GM10847 (cell line): ENCODE results near the gene SORBS1.

Experiments used
- POLR2A ChIP-seq: IDR thresholded peaks from 2 replicates; pipeline ENCODE4 v1.6.1; 2011; ENCODE audit not compliant: insufficient read length; ENCODE audit errors: extremely low read depth

Gene SORBS1

DNA sequence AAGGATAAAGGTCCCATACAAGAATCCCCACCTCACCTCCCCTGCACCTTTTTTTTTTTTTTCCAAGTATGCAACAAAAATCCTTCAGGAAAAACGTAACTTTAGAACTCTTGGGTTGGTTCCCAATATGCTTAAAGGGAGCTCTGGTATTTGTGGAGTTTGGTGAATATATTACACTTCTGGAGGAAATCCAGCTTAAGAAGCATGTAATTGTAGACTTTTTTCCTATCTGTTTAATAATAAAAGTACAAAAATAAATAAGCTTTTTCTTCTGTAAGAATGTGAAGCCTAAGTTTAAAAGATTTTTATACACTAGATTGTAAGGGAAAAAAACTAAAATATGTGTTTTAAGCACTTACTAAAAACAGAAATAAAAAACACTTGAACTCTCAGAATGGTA is 102.3 kb downstream of the SORBS1 start:
- no peak for TF ChIP-seq POLR2A

DNA sequence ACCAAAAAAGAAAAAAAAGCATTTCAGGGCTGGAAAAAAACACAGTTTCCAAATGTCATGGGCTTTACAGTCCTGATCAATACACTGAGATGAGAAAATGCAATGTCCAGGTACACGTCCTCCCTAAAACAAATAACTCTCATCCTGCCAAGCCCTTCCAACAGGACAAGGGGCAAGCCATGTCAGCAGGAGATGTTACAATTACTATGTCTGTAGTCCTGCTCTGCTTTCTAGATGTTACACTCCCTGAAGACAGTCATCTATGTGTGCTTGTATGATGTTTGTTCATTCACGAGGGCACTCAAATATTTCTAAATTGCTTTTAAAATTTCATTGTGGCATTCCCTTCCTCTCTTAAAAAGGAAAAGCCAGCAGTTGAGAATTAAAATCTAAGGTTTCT is 103.2 kb downstream of the SORBS1 start:
- no peak for TF ChIP-seq POLR2A

DNA sequence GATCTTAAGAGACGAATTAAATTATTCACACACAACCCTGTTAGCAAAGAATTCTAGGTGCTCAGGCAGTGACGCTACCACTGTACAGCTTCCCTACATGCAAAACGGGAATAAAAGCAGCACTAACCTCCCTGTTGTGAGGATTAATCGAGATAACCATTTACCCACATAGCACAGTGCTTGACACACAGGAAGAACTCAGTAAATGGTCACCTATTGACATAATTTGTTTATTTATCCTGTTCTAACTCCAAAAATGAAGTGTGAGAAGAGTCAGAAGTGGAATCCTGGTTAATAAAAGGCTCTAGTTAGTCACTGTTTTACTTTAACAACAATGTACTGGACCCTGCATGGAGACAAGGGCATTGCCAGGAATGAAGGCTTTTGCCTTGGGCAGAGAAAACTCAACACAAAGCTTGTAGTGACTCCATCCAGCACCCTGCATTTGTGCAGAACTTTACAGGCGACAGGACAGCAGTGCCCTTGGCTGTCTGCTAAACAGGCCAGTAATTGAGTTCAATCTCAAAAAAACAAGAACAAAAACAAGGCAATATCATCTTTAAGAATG is 103.8 kb downstream of the SORBS1 start:
- TF ChIP-seq POLR2A, result no peak

DNA sequence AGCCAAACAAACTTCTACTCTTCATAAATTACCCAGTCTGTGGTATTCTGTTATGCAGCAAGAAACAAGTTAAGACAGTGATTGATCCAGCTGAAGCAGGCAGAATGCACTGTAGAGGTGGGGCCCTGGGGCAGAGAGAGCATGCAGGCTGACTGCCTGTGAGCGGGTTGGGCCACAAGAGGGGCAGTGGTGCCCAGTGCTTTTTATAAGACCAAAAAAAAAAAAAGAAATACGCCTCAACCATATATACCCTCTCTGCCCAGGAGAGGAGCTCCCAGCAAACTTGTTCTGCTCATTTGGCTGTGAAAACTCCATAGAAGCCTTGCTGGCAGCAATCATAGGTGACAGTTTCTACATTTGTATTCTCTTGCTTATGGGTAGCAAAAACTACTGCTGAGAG is 104.7 kb downstream of the SORBS1 start:
- no peak for TF ChIP-seq POLR2A

DNA sequence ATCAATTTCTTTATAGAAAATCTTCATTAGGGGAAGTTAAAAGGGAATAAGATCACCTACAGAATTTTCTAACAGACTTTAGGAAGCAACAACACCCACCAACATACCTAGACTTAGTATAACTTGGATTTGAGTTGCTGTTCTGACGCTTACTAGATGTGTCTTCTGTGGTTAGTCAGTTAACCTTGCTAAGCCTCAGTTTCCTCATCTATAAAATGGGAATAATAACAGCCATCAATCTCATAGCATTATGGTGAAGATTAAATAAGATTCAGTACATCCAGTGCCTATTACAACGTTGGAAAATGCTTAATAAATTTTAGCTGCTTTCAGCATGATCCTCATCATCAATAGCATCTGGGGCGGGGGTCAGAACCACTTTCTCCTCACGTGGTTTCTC is 106.2 kb downstream of the SORBS1 start:
- TF ChIP-seq POLR2A, result no peak

DNA sequence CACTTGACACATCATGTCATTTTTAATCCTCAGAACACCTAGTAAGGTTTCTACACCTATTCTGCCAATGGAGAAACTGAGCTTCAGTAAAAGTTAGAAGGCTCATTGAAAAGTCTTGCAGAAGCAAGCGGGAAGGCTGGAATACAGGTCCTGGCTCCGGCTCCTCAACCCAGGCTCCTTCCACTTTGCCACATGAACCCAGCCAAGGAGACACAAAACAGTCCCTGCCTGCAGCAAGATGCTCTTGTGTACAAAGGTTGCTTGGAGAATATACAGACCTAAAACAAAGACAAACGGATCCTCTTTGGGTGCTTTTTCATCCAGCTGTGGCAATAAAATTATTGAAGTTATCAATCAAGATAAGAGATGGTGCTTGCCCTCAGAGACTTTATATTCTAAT is 106.8 kb downstream of the SORBS1 start:
- TF ChIP-seq POLR2A, result no peak

DNA sequence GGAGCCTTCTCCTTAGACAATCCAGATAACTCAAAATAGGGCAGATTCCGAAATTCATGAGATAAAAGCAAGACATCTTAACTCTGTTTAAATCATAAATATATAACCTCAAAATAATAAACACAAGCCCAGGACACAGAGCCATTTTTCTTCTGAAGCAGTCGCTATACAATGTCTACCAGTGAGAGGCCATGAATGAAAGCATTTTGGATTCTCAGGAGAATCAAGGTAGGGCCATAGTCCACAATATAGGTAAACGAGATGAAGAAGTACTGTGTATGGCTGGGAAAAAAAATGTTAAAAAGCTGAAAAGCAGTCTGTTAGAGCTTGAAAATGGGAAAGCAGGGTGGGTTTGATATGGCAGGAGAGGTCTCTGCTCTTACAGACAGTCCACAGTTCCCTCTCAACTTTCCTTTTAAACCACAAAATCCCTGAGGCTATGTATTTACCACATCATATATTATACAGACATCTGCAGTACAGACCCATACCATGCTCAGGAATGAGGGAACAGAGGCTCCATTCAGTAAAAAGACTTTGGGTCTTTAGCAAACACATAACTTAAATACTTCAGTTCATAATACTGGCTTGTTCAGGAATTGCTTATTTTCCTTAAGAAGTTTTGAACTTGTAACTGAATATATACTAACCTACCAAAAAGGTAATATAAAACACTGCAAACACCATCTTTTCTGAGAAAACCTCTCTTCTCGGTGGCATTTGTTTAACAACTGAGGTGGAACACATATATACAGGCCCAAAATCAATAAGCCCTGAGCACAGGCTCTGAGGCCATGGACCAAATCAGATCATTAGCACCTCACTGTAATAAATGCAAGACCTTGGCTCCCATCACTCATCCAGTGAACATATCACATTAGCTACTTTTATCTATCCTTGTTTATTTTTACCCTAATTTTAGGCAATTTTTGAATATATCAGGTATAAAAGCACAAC is 109.3 kb downstream of the SORBS1 start:
- no peak for TF ChIP-seq POLR2A

DNA sequence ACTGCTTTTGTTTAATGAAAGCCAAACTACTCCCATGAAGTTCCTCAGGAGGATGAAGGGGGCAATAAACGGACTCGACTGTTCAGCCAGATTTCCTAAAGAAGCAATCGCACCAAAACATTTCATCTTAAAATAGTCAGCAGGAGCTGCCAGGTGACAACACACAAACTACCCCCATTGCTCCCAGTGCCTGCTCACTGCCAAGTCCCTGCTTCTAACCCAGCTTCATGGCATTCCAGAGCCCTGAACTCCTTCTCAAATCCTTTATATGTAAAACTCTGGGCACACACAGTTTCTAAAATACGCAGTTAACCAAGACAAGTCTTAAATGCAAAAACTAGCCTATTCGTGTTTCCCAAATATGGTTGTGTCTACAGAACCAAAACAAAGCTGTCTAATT is 110.0 kb downstream of the SORBS1 start:
- TF ChIP-seq POLR2A, result no peak

DNA sequence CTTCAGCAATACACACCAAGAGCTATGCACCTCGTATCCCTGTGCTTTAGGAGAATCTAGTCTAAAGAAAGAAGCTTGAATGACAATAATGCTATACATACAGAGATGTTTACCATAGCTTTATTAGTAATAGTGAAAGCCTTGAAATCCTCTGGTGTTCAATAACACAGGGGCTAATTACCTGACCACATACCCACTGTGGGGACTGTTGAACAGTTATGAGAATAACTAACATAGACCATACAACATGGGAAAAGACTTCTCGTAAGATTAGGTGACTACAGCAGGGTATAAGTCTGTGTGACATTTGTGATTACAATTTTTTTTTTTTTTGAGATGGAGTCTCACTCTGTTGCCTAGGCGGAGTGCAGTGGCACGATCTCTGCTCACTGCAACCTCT is 111.0 kb downstream of the SORBS1 start:
- TF ChIP-seq POLR2A, result no peak

DNA sequence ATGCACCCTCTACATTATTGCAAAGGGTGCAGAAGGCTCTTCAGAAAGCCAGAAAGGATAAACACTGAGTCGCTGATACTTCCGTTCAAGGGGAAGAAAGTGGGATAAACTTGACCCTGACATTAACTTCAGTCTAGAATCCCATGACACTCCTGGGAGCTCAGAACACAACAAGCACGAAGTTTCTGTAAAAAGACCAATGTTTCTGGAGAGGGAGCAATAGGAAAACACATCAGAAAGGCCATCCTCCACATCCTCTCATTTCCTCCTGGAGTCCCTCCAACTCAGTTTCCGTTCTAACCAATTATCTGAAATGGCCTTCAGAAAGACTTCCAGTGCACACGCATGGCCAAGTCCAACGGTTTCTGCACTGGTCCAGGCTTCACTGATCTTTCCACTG is 113.5 kb downstream of the SORBS1 start:
- TF ChIP-seq POLR2A, result no peak

DNA sequence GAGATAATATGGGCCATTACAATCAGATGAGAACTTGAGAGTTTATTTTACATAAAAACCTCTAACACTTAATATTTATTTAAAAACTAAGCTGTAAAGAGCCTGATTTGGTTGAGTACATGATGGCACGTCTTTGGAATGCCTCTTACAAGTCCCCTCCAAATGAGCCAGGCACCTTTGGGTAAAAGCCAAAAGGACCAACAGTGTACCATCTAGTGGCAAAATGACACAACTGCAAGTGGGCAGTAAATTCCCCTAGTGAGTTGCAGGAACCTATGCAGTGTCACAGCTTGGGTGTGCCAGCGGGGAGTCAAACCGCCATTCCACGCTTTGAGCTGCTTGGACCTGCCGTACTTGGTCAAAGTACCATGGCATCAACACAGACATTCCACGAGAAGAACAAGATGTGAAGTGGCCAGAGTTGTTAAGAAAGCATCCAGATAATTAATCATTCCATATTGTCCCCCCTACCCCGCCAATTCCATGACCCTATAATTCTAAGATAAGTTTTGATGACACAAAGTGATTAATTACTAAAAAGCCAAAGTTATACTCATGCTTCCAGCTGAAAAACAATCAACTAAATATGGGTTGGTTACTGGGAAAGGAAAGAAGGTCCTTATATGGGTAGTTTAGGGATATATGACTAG is 115.2 kb downstream of the SORBS1 start:
- TF ChIP-seq POLR2A, result no peak

DNA sequence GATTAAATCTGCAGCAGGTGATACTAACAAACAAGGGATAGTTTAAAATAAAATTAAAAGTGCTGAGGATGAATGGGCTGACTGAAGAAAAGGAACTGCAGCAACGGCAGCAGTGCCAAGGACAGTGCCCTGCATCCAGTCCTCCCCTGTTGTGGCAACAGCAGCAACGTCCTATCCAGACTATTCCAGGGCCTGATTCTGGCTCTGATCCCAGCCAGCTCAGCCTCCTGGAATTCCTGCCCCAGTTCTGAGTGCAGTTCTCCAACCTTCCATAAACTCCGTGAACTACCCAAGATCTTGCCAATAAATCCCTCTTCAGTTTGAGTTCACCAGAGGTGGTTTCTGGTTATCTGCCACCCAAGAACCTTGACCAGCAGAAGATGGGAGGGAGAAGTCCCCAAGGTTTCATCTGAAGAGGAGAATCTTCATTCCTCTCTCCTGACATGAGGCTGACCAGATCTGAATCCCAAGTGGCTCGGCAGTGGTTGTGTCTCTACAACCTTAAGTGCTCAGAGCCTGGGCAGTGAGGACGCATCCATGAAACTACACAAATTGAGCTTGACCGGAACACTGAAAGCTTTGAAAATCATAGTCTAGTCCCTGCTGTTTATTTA is 115.8 kb downstream of the SORBS1 start:
- TF ChIP-seq POLR2A, result no peak

DNA sequence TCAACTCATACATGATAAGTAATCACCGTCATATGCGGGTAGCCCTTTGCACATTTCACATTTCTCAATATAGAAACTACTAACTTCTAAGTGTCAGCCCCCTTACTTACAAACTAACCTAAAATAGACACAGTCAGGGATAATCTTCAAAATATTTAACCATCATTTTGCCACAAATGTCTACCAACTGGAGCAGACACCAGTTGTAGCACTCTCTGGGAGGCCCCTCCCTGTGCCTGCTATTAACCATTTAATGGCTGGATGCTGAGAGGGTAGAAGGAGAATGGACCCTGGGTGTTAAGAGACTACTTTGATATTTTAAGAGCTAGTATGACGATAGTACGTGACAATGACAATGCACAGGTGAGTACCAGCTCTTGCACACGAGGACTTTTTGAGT is 116.4 kb downstream of the SORBS1 start:
- TF ChIP-seq POLR2A, result no peak

DNA sequence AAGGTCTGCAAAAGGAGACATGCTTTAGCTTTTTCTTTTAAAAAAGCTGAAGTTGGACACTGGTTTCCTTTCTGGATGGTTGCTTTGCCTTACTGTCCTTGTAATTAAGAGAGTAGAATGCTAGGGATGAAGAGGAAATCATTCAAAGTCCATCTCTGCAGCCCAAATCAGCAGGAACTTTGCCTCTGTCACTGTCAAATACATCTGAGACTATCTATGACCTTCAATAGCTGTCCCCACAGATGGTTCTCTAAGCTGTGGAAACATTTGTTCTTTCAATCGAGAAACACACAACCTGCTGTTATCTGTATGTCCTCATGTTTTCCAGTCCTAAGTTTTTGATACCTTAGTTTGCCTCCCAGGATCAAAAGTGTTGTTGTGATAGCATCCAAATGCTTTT is 117.5 kb downstream of the SORBS1 start:
- TF ChIP-seq POLR2A, result no peak

DNA sequence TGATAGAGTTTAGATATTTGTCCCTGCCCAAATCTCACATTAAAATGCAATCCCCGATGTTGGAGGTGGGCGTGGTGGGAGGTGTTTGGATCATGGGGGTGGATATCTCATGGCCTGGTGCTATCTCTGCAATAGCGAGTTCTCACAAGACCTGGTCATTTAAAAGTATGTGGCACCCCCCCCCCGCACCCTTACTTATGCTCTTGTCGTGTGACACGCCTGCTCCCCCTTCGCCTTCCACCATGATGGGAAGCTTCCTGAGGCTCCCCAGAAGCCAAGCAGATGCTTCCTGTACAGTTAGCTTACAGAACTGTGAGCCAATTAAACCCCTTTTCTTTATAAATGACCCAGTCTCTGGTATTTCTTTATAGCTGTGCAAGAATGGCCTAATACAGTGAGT is 118.8 kb downstream of the SORBS1 start:
- no peak for TF ChIP-seq POLR2A

DNA sequence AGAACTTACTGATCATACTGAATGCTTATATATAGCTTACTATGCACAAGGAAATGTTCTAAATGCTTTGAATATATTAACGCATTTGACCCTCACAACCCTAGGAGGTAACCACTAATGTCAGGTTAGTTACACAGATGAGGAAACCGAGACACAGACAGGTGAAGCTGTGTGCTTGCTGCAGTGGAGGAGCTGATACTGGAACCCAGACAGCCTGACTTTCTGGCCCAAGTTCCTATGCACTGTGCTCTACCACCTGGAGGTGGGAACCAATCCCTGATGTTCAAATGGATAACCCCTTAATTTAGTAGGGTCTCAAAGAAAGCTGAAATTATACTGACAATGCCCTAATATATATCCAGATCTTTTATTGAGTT is 119.6 kb downstream of the SORBS1 start:
- TF ChIP-seq POLR2A, result no peak
